ENCODE data around the gene TPPP3. TPM values are rescaled to one million over a fixed set of nuclear protein-coding genes. Genes with fewer than 3 reads are reported as not detected.
A peak's percentile ranks its signal among the peaks of the same experiment; 100 is the strongest.
"Not testable (repeated sequence)": the region's sequence is repeated elsewhere in the genome, so short reads cannot be mapped to it uniquely, and the experiment has no call there.

Gene TPPP3
- total RNA-seq, 2 donors from 2014 or later = 0.29 to 0.70 TPM

DNA sequence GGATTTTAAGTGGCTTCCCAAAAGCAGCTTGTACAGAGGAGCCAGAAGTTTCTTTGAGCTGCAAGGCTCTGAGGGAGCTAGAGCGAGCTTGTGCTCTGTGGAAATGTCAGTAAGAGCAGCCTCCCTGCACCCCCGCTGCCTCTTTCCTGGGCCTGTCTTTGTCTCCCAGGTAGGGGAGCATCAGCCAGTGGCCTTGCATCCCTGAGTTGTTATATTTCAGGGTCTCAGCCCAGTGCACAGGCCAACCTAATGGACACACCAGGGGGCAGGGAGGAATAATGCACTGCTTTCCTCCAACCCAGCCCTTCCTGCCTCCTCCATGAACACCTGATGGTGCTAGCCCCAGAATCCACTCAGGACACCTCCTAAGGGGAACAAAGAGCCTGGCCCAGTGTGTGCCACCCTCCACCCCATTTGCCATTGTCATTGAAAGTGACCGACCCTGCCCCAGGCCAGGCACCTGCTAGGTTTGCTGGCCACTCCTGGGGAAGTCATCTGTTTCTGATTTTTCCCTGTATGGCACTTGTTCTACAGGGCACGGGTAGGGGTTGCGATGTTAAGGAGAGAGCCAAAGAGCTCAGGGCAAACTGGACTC lies 6.3 kb downstream of the TPPP3 start:
- no peaks in the 10 kb centered on the region for H3K9me3 ChIP-seq (ENCODE audit: control insufficient read depth, low read length, poor library complexity, severe bottlenecking)
- no peak overlapping the region for H3K4me3 Mint-ChIP-seq
- no peaks in the 10 kb centered on the region for H3K36me3 Mint-ChIP-seq (ENCODE audit: low read depth)
- ATAC-seq (no peak), DNase-seq (no peak)
- peaks cover 6% of the 10 kb centered on the region for H3K4me1 Mint-ChIP-seq
- H3K27ac Mint-ChIP-seq = no peak overlapping the region
- peaks cover 5% of the 10 kb centered on the region for H3K27me3 Mint-ChIP-seq

DNA sequence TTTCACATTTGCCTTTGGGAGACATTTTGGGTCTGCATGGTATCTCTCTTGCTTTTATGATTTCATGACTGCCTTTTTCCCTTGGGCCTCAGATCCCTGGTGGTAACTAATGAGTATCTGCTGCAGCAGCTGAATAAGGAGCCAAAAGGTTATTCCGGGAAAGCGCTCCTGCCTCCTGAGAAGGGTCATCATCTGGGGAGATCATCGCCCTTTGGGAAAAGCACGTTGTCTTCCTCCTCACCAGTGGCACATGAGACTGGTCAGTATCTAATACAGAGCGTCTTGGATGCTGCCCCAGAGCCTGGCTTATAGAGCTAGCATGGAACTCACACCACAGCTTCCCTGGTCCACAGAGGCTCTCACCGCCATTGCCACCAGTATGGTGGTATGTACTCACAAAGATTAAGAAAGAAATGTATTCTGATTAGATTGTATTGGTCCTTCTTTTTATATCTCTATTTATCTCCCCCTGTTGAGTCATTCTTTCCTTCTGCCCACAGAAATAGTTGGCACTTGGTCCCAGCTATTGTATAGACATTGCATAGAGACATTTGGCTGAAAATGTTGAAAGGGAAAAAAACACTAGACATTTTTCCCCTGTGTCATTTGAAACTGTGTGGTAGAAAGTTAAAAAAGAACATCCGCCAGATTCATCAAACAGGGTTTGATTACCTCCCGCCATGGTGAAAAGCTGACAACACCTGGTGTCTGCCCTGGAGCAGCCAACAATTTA lies 8.4 kb downstream of the TPPP3 start:
- Mint-ChIP-seq H3K27ac (no peak overlapping the region), H3K4me1 (peaks cover 4% of the 10 kb centered on the region), H3K36me3 (ENCODE audit: low read depth) (no peaks in the 10 kb centered on the region), H3K27me3 (peaks cover 9% of the 10 kb centered on the region), H3K4me3 (no peak overlapping the region)
- no peaks in the 10 kb centered on the region for H3K9me3 ChIP-seq (ENCODE audit: control insufficient read depth, low read length, poor library complexity, severe bottlenecking)
- DNase-seq (no peak), ATAC-seq (no peak)

- DNase-seq (no peak), ATAC-seq (no peak)
- H3K27me3 Mint-ChIP-seq = peaks cover 9% of the 10 kb centered on the region
- H3K9me3 ChIP-seq (ENCODE audit: control insufficient read depth, low read length, poor library complexity, severe bottlenecking) = no peaks in the 10 kb centered on the region
- H3K27ac Mint-ChIP-seq = no peak overlapping the region
- no peaks in the 10 kb centered on the region for H3K36me3 Mint-ChIP-seq (ENCODE audit: low read depth)
- H3K4me3 Mint-ChIP-seq = no peak overlapping the region
- peaks cover 4% of the 10 kb centered on the region for H3K4me1 Mint-ChIP-seq
Observed at GRCh38 chr16:67383284-67383683, 10.0 kb downstream of the TPPP3 start.

- DNase-seq (no peak), ATAC-seq (no peak)
- no peaks in the 10 kb centered on the region for H3K9me3 ChIP-seq (ENCODE audit: control insufficient read depth, low read length, poor library complexity, severe bottlenecking)
- Mint-ChIP-seq H3K27ac (no peak overlapping the region), H3K27me3 (peaks cover 23% of the 10 kb centered on the region), H3K4me1 (no peaks in the 10 kb centered on the region), H3K36me3 (ENCODE audit: low read depth) (no peaks in the 10 kb centered on the region), H3K4me3 (no peak overlapping the region)
Observed at GRCh38 chr16:67378642-67379041, 14.7 kb downstream of the TPPP3 start.

- H3K27ac Mint-ChIP-seq; H3K9me3 ChIP-seq (ENCODE audit: control insufficient read depth, low read length, poor library complexity, severe bottlenecking); DNase-seq; H3K36me3 Mint-ChIP-seq (ENCODE audit: low read depth); ATAC-seq; H3K4me1 Mint-ChIP-seq; H3K4me3 Mint-ChIP-seq: not testable (repeated sequence)
- H3K27me3 Mint-ChIP-seq = peaks cover 21% of the 10 kb centered on the region
Observed at GRCh38 chr16:67376012-67376411, 17.3 kb downstream of the TPPP3 start.

DNA sequence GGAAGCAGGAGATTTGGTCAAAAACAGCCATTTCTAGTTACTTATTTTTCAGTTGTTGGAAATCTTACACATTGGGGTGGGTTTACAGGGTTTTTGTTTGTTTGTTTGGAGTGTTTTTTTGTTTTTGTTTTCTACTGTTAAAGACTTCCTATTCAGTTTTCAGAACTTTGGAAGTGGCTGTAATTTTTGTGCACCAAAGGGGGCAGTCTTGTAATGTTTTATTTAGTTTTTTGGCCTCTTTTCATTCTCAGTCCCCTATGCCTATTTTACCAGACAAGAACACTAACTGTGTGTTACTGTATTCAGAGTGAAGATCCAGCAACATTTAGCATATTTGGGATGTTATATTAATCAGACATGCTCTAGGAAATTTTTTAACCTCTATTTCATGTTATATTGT lies 20.6 kb downstream of the TPPP3 start:
- no peak for ATAC-seq
- no peaks in the 10 kb centered on the region for H3K4me1 Mint-ChIP-seq
- no peak overlapping the region for H3K4me3 Mint-ChIP-seq
- DNase-seq = no peak
- no peak overlapping the region for H3K27ac Mint-ChIP-seq
- H3K27me3 Mint-ChIP-seq = peaks cover 19% of the 10 kb centered on the region
- H3K9me3 ChIP-seq (ENCODE audit: control insufficient read depth, low read length, poor library complexity, severe bottlenecking) = no peaks in the 10 kb centered on the region
- H3K36me3 Mint-ChIP-seq (ENCODE audit: low read depth) = no peaks in the 10 kb centered on the region

DNA sequence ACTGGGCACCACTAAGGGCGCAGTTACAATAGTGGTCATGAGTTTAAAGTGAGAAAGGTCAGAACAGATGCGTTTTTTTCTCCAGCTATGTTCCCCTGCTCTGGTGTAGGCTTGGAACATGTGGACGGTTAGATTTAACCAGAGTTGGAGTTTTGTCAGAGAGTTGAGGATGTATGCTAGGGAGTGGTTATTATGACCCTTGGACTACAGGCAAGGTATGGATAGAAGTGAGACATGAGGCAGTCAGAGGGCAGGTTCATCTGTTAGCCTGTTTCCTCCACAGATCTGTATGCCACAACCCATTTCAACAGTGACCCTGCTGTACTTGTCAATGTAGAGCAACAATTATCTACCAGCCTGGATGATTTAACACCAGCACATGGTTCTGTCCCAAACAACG lies 22.6 kb downstream of the TPPP3 start:
- Mint-ChIP-seq H3K36me3 (ENCODE audit: low read depth) (no peaks in the 10 kb centered on the region), H3K27me3 (peaks cover 12% of the 10 kb centered on the region), H3K4me1 (peaks cover 2% of the 10 kb centered on the region), H3K4me3 (no peak overlapping the region), H3K27ac (no peak overlapping the region)
- ATAC-seq = no peak
- H3K9me3 ChIP-seq (ENCODE audit: control insufficient read depth, low read length, poor library complexity, severe bottlenecking) = no peaks in the 10 kb centered on the region
- DNase-seq = no peak

GRCh38 chr16:67364600-67365235 lies 28.6 kb downstream of the TPPP3 start:
- peak; percentile 20 for ATAC-seq
- Mint-ChIP-seq H3K4me3 (peak overlapping the region; percentile 46), H3K27me3 (peaks cover 19% of the 10 kb centered on the region)

DNA sequence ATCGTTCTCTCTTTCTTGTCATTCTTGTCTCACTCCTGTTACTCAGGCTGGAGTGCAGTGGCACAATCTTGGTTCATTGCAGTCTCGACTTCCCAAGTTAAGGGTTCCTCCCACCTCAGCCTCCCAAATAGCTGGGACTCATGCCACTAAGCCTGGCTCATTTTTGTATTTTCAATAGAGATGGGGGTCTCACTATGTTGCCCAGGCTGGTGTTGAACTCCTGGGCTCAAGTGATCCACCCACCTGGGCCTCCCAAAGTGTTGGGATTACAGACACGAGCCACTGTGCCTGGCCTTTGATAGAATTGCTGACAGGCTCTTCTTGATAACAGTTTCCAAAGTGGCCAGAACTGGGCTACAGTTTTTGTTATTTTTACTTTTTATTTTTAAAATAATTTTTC lies 32.3 kb downstream of the TPPP3 start:
- ATAC-seq (no peak), DNase-seq (no peak)
- Mint-ChIP-seq H3K36me3 (ENCODE audit: low read depth) (peaks cover 8% of the 10 kb centered on the region), H3K27me3 (peaks cover 36% of the 10 kb centered on the region), H3K27ac (no peak overlapping the region), H3K4me1 (peaks cover 15% of the 10 kb centered on the region), H3K4me3 (no peak overlapping the region)
- H3K9me3 ChIP-seq (ENCODE audit: control insufficient read depth, low read length, poor library complexity, severe bottlenecking) = no peaks in the 10 kb centered on the region

More at GRCh38 chr16:67364600-67365235, 28.6 kb downstream of the TPPP3 start:
- no peaks in the 10 kb centered on the region for H3K36me3 Mint-ChIP-seq (ENCODE audit: low read depth)
- H3K9me3 ChIP-seq (ENCODE audit: control insufficient read depth, low read length, poor library complexity, severe bottlenecking) = no peaks in the 10 kb centered on the region
- H3K27ac Mint-ChIP-seq = no peak overlapping the region
- DNase-seq = no peak
- H3K4me1 Mint-ChIP-seq = peaks cover 10% of the 10 kb centered on the region

GRCh38 chr16:67359540-67360269 lies 33.6 kb downstream of the TPPP3 start:
- H3K27ac Mint-ChIP-seq; H3K4me3 Mint-ChIP-seq; H3K36me3 Mint-ChIP-seq (ENCODE audit: low read depth); ATAC-seq; H3K4me1 Mint-ChIP-seq; H3K9me3 ChIP-seq (ENCODE audit: control insufficient read depth, low read length, poor library complexity, severe bottlenecking); DNase-seq: not testable (repeated sequence)
- peaks cover 43% of the 10 kb centered on the region for H3K27me3 Mint-ChIP-seq

DNA sequence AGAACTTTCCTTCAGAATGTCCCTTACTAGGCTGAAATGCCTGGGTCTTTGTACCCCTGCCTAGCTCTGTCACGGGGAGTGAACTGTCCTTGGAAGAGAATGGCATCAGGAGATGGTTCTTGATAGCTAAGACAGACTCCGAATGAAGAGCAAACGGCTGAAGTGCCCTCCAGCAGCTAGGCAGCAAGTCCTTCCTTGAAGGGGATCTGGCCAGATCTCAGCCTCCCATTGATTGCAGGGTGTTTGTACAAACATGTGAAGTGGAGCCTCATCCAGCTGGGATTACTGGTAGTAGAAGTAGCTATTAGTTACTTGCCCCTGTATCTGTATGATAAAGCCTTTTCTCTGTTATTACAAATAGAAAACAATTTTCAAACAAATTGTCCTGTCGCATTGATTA lies 35.7 kb downstream of the TPPP3 start:
- no peak for DNase-seq

DNA sequence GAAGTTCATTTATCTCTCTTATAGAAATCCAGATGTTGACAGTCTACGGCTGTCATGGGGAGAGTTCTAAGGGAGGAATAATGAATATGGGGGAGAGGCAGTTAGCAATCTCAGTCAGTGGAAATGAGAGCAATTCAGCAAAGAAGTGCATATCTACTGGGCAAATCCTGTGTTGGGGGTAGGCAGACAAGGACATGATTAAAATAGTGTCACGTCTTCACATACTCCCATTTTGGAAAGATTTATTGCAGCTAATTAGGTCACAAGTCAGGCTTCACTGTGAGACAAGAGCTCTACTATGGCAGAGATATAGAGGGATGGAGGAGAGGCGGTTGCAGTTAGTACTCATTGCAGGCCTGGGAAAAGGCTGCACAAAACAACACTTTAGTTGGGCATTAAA lies 36.9 kb downstream of the TPPP3 start:
- Mint-ChIP-seq H3K36me3 (ENCODE audit: low read depth) (peaks cover 12% of the 10 kb centered on the region), H3K4me3 (no peak overlapping the region), H3K4me1 (peaks cover 5% of the 10 kb centered on the region), H3K27me3 (peaks cover 44% of the 10 kb centered on the region), H3K27ac (no peak overlapping the region)
- DNase-seq (no peak), ATAC-seq (no peak)
- H3K9me3 ChIP-seq (ENCODE audit: control insufficient read depth, low read length, poor library complexity, severe bottlenecking) = no peaks in the 10 kb centered on the region

More for the DNA sequence above, 35.7 kb downstream of the TPPP3 start:
- H3K9me3 ChIP-seq (ENCODE audit: control insufficient read depth, low read length, poor library complexity, severe bottlenecking) = no peaks in the 10 kb centered on the region
- H3K27ac Mint-ChIP-seq = no peak overlapping the region
- ATAC-seq = no peak
- peaks cover 5% of the 10 kb centered on the region for H3K4me1 Mint-ChIP-seq
- H3K4me3 Mint-ChIP-seq = no peak overlapping the region
- H3K27me3 Mint-ChIP-seq = peaks cover 44% of the 10 kb centered on the region
- peaks cover 12% of the 10 kb centered on the region for H3K36me3 Mint-ChIP-seq (ENCODE audit: low read depth)

DNA sequence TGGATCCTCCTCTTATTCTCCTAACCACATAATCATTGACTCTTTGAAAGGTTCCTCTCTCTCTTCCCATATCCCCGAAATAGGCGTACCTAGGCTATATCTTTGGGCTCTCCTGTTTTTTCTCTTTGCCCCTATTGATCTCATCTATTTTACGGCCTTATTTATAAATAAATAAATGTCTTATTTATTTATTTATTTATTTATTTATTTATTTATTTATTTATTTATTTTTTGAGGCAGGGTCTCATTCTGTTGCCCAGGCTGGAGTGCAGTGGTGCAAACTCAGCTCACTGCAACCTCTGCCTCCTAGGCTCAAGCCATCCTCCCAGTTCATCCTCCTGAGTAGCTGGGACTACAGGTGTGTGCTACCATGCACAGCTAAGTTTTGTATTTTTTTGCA lies 40.8 kb downstream of the TPPP3 start:
- H3K4me1 Mint-ChIP-seq; ATAC-seq; H3K27ac Mint-ChIP-seq; H3K36me3 Mint-ChIP-seq (ENCODE audit: low read depth); H3K9me3 ChIP-seq (ENCODE audit: control insufficient read depth, low read length, poor library complexity, severe bottlenecking); DNase-seq; H3K4me3 Mint-ChIP-seq: not testable (repeated sequence)
- peaks cover 30% of the 10 kb centered on the region for H3K27me3 Mint-ChIP-seq
